Parathyroid adenoma (tissue), 2 donors: ENCODE measurements around the gene SH3GLB2.

Experiments
- H2AFZ ChIP-seq: fragments of 300-600 bp; sonication (generic); one replicate; pipeline ENCODE4 v1.7.0; 2017; ENCODE audit warnings: antibody characterized with exemption, mild to moderate bottlenecking
- H3K27ac ChIP-seq: fragments of 300-600 bp; sonication (generic); one replicate; pipeline ENCODE4 v1.7.0; 2017
- H3K27me3 ChIP-seq: fragments of 300-600 bp; sonication (generic); one replicate; pipeline ENCODE4 v1.7.0; 2017; ENCODE audit warnings: low read length; ENCODE audit not compliant: control insufficient read depth, insufficient read depth
- H3K36me3 ChIP-seq: fragments of 300-600 bp; sonication (generic); one replicate; pipeline ENCODE4 v1.7.0; 2017; ENCODE audit warnings: low read length; ENCODE audit not compliant: control insufficient read depth, insufficient read depth
- H3K4me1 ChIP-seq: fragments of 300-600 bp; sonication (generic); one replicate; pipeline ENCODE4 v1.7.0; 2017; ENCODE audit warnings: control low read depth
- H3K4me2 ChIP-seq: fragments of 300-600 bp; sonication (generic); one replicate; pipeline ENCODE4 v1.7.0; 2017; ENCODE audit warnings: low read length
- H3K4me3 ChIP-seq: fragments of 300-600 bp; sonication (generic); one replicate; pipeline ENCODE4 v1.7.0; 2017; ENCODE audit warnings: low read depth, low read length
- H3K79me2 ChIP-seq: fragments of 300-600 bp; sonication (generic); one replicate; pipeline ENCODE4 v1.7.0; 2017; ENCODE audit warnings: control low read depth
- H3K9ac ChIP-seq: fragments of 300-600 bp; sonication (generic); one replicate; pipeline ENCODE4 v1.7.0; 2017; ENCODE audit warnings: mild to moderate bottlenecking
- H3K9me3 ChIP-seq: fragments of 300-600 bp; sonication (generic); one replicate; pipeline ENCODE4 v1.7.0; 2017; ENCODE audit warnings: low read length; ENCODE audit not compliant: control insufficient read depth
- CTCF ChIP-seq: fragments of 300-600 bp; sonication (generic); IDR thresholded peaks from one replicate; pipeline ENCODE4 v1.7.0; 2017; ENCODE audit warnings: antibody characterized with exemption, mild to moderate bottlenecking
- donor health status: primary hyperparathyroidism.

Gene SH3GLB2

GRCh38 chr9:129021091-129021490 lies 7.0 kb downstream of the SH3GLB2 start:
- TF ChIP-seq CTCF = no peak
- Histone ChIP-seq H2AFZ (no peak overlapping the region), H3K79me2 (peaks cover 12% of the 10 kb centered on the region), H3K4me3 (no peak overlapping the region), H3K4me1 (peaks cover 13% of the 10 kb centered on the region), H3K27ac (peak overlapping the region; percentile 56), H3K27me3 (no peaks in the 10 kb centered on the region), H3K9ac (no peak overlapping the region), H3K4me2 (no peak overlapping the region), H3K36me3 (no peaks in the 10 kb centered on the region), H3K9me3 (no peaks in the 10 kb centered on the region)

- Histone ChIP-seq H3K9me3 (no peaks in the 10 kb centered on the region), H3K4me3 (no peak overlapping the region), H3K4me2 (no peak overlapping the region), H3K4me1 (no peaks in the 10 kb centered on the region), H3K27ac (no peak overlapping the region), H3K9ac (no peak overlapping the region), H3K79me2 (peaks cover 24% of the 10 kb centered on the region), H3K27me3 (no peaks in the 10 kb centered on the region), H3K36me3 (no peaks in the 10 kb centered on the region), H2AFZ (no peak overlapping the region)
- TF ChIP-seq CTCF = no peak
These were observed 13.5 kb downstream of the SH3GLB2 start for GRCh38 chr9:129014608-129015007.

GRCh38 chr9:129014124-129014523 lies 14.0 kb downstream of the SH3GLB2 start:
- no peak overlapping the region for H3K27ac ChIP-seq
- H2AFZ ChIP-seq = no peak overlapping the region
- H3K79me2 ChIP-seq = peaks cover 20% of the 10 kb centered on the region
- no peaks in the 10 kb centered on the region for H3K4me1 ChIP-seq
- H3K9me3 ChIP-seq = no peaks in the 10 kb centered on the region
- no peak overlapping the region for H3K4me3 ChIP-seq
- H3K36me3 ChIP-seq = no peaks in the 10 kb centered on the region
- no peak overlapping the region for H3K4me2 ChIP-seq
- TF ChIP-seq CTCF = no peak
- H3K9ac ChIP-seq = no peak overlapping the region
- no peaks in the 10 kb centered on the region for H3K27me3 ChIP-seq

- H3K9me3 ChIP-seq = no peaks in the 10 kb centered on the region
- H3K4me2 ChIP-seq = no peak overlapping the region
- no peak for TF ChIP-seq CTCF
- H3K79me2 ChIP-seq = peaks cover 17% of the 10 kb centered on the region
- no peak overlapping the region for H3K9ac ChIP-seq
- no peaks in the 10 kb centered on the region for H3K4me1 ChIP-seq
- H3K27ac ChIP-seq = no peak overlapping the region
- H3K4me3 ChIP-seq = no peak overlapping the region
- H3K36me3 ChIP-seq = no peaks in the 10 kb centered on the region
- no peaks in the 10 kb centered on the region for H3K27me3 ChIP-seq
- H2AFZ ChIP-seq = no peak overlapping the region
These were observed 14.5 kb downstream of the SH3GLB2 start for GRCh38 chr9:129013674-129014073.

GRCh38 chr9:129012893-129013448 lies 15.2 kb downstream of the SH3GLB2 start:
- H3K36me3 ChIP-seq = no peaks in the 10 kb centered on the region
- no peaks in the 10 kb centered on the region for H3K4me1 ChIP-seq
- H3K4me3 ChIP-seq = no peak overlapping the region

More at GRCh38 chr9:129012893-129013448, 15.2 kb downstream of the SH3GLB2 start:
- Histone ChIP-seq H3K9ac (no peak overlapping the region), H3K27me3 (no peaks in the 10 kb centered on the region), H3K9me3 (no peaks in the 10 kb centered on the region), H3K79me2 (peaks cover 17% of the 10 kb centered on the region), H3K4me2 (no peak overlapping the region), H3K27ac (no peak overlapping the region), H2AFZ (no peak overlapping the region)
- TF ChIP-seq CTCF = no peak
